Mesendoderm (in vitro differentiated cells): ENCODE measurements around the gene HSD17B8.

Source experiments
- DNase-seq: peaks from one replicate; pipeline ENCODE4 v3.0.0; 2013
- H2AK5ac ChIP-seq: 2 replicates; pipeline ENCODE4 v1.6.1; 2013; ENCODE audit warnings: low read length, inconsistent platforms
- H2BK120ac ChIP-seq: 2 replicates; pipeline ENCODE4 v1.6.1; 2013; ENCODE audit warnings: low read depth, mild to moderate bottlenecking, low read length, moderate library complexity, mixed read lengths
- H2BK15ac ChIP-seq: replicated peaks from 2 replicates; pipeline ENCODE4 v1.6.1; 2013; ENCODE audit warnings: low read depth, mild to moderate bottlenecking, moderate library complexity
- H2BK5ac ChIP-seq: 2 replicates; pipeline ENCODE4 v1.6.1; 2013; ENCODE audit warnings: low read length, inconsistent platforms
- H3K18ac ChIP-seq: 2 replicates; pipeline ENCODE4 v1.6.1; 2013; ENCODE audit warnings: mild to moderate bottlenecking, low read length, mixed read lengths
- H3K23ac ChIP-seq: one replicate; pipeline ENCODE4 v1.6.1; 2013; ENCODE audit warnings: low read length
- H3K27ac ChIP-seq: 2 replicates; pipeline ENCODE4 v1.5.1; 2013; ENCODE audit warnings: low read depth, mild to moderate bottlenecking, inconsistent platforms, low read length, moderate library complexity
- H3K27me3 ChIP-seq: 2 replicates; pipeline ENCODE4 v1.6.1; 2013; ENCODE audit warnings: low read length, control low read depth, mild to moderate bottlenecking, inconsistent platforms; ENCODE audit not compliant: insufficient read depth, poor library complexity
- H3K36me3 ChIP-seq: 2 replicates; pipeline ENCODE4 v1.6.1; 2013; ENCODE audit warnings: low read length, inconsistent platforms; ENCODE audit not compliant: control insufficient read depth, insufficient read depth
- H3K4ac ChIP-seq: one replicate; pipeline ENCODE4 v1.6.1; 2013; ENCODE audit warnings: low read depth, mild to moderate bottlenecking, low read length, moderate library complexity
- H3K4me1 ChIP-seq: 2 replicates; pipeline ENCODE4 v1.6.1; 2013; ENCODE audit warnings: low read depth, low read length, inconsistent platforms; ENCODE audit not compliant: control insufficient read depth
- H3K4me2 ChIP-seq: 2 replicates; pipeline ENCODE4 v1.6.1; 2013; ENCODE audit warnings: low read length
- H3K4me3 ChIP-seq: 2 replicates; pipeline ENCODE4 v1.5.1; 2013; ENCODE audit warnings: mild to moderate bottlenecking, low read length
- H3K56ac ChIP-seq: one replicate; pipeline ENCODE4 v1.6.1; 2013; ENCODE audit warnings: low read length
- H3K79me1 ChIP-seq: 2 replicates; pipeline ENCODE4 v1.6.1; 2013; ENCODE audit warnings: low read length, inconsistent platforms
- H3K79me2 ChIP-seq: 2 replicates; pipeline ENCODE4 v1.6.1; 2013; ENCODE audit warnings: mild to moderate bottlenecking, low read length; ENCODE audit not compliant: control insufficient read depth, insufficient read depth
- H3K9ac ChIP-seq: 2 replicates; pipeline ENCODE4 v1.6.1; 2013; ENCODE audit warnings: low read length, inconsistent platforms
- H4K5ac ChIP-seq: one replicate; pipeline ENCODE4 v1.6.1; 2013; ENCODE audit warnings: low read length
- H4K8ac ChIP-seq: one replicate; pipeline ENCODE4 v1.6.1; 2013; ENCODE audit warnings: low read depth, mild to moderate bottlenecking, control low read depth, low read length, moderate library complexity
- WGBS: extraction: QIAGEN DNeasy Blood & Tissue Kit; methylation state at CpG from one replicate; pipeline ENCODE4 v1.1.7; 2013; ENCODE audit warnings: low lambda C conversion rate, missing lambda C conversion rate; ENCODE audit not compliant: insufficient coverage; ENCODE audit errors: extremely low coverage; 5-methylcytosine and 5-hydroxymethylcytosine counted together

HSD17B8 gene

DNA sequence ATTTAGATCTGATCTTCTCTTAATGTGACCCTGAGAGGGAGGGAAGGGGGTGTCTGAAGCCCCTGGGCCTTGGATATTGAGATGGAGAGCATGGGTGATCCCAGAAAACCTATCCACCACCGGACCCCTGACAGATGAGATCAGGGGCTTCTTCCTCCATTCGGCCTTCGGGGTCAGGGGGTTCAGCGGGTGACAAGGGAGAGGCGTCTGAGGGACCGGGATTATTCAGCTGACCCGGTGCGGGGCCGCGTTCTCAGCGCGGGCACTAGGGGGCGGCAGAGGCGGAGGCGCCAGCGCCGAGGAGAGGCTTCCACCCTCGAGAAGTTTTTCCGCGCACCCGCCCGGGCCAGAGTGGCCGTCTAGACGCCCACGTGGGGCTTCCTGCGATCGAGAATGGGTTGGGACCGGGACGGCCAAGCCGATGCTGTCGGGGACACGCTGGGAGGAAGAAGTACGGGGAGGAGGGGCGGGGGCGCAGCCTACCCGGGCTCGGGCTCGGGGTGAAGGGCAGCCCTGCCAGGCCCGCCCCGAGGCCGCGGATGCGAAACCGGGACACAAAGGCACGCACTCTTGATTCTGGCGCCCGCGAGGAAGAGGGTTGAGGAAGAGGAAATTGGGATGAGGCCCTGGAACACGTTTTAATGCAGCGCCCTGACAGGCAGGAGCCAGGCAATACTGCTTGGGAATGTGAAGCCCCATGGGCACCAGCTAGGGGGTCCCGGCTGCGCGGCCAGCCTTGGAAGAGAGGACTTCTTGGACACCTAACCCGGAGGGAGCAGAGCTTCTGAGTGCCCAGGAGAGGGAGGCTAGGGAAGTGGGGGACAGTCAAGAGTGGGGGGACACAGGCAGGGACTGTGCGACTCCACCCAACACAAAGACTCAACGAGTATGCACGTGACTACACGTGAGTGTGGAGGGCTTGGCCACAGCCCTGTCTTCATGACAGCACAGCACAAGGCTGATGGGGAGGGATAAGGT is 42.8 kb upstream of the HSD17B8 start:
- Histone ChIP-seq H2BK15ac (no peak overlapping the region), H3K4me1 (no peaks in the 10 kb centered on the region), H3K56ac (peak overlapping the region; percentile 84), H4K5ac (no peak overlapping the region), H3K4ac (no peak overlapping the region), H3K27me3 (no peaks in the 10 kb centered on the region), H3K4me2 (peak overlapping the region; percentile 64), H2AK5ac (no peak overlapping the region), H3K23ac (no peak overlapping the region), H3K27ac (no peak overlapping the region), H2BK5ac (no peak overlapping the region), H4K8ac (no peak overlapping the region), H3K9ac (peak overlapping the region; percentile 73), H3K4me3 (peak overlapping the region; percentile 29), H3K36me3 (no peaks in the 10 kb centered on the region), H3K18ac (no peak overlapping the region), H3K79me2 (no peaks in the 10 kb centered on the region), H2BK120ac (no peak overlapping the region), H3K79me1 (no peaks in the 10 kb centered on the region)
- DNase-seq, result peak; percentile 56
- no CpG with 5 or more reads among the region's 58 CpGs for WGBS

DNA sequence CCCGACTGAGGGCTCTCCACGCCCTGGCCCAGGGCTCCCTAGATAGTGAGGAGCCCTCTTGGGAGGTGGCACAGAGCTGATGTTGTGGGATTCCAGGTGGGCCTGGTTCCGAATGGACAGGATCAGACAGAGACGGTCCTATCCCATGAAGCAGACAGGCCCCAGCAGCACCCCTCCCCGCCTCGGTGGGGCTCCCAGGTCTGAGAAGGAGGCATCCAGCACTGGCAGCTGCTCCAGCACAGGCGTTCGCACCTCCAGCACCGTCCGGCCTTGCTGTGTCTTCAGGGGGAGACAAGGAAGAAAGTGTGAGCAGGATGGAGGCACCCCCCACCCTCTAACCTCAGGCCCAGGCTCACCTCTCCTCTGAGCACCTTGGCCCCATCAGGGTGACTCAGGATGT is 40.9 kb upstream of the HSD17B8 start:
- no CpG with 5 or more reads among the region's 10 CpGs for WGBS
- H3K23ac ChIP-seq, result no peak overlapping the region

DNA sequence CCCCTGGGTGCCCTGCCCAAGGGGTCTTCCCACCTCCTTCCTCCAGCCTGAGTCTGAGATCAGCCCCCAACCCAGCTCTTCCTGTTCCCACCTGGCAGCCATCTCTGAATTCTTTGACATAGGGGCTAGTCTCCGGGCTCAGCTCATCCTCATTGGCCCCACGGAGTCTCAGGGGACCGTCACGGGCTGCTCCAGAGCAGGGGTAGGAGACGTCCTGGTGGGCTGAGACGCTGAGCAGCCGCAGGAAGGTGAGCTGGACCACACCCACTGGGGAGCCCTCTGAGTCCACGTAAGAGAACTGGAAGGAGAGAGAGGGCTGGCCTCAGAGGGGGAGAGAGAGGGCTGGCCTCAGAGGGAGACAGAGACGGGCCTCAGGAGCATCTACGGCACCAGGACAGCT is 40.3 kb upstream of the HSD17B8 start:
- WGBS, result no CpG with 5 or more reads among the region's 10 CpGs

More for the DNA sequence above, 40.9 kb upstream of the HSD17B8 start:
- Histone ChIP-seq H3K4me1 (no peaks in the 10 kb centered on the region), H2BK120ac (no peak overlapping the region), H3K27ac (no peak overlapping the region), H2AK5ac (no peak overlapping the region), H3K56ac (no peak overlapping the region), H4K8ac (no peak overlapping the region), H2BK15ac (no peak overlapping the region), H3K4ac (no peak overlapping the region), H2BK5ac (no peak overlapping the region), H3K36me3 (no peaks in the 10 kb centered on the region), H3K27me3 (no peaks in the 10 kb centered on the region), H3K79me1 (no peaks in the 10 kb centered on the region), H3K79me2 (no peaks in the 10 kb centered on the region), H3K18ac (no peak overlapping the region), H3K9ac (no peak overlapping the region), H3K4me3 (no peak overlapping the region), H3K4me2 (no peak overlapping the region), H4K5ac (no peak overlapping the region)
- DNase-seq, result no peak

DNA sequence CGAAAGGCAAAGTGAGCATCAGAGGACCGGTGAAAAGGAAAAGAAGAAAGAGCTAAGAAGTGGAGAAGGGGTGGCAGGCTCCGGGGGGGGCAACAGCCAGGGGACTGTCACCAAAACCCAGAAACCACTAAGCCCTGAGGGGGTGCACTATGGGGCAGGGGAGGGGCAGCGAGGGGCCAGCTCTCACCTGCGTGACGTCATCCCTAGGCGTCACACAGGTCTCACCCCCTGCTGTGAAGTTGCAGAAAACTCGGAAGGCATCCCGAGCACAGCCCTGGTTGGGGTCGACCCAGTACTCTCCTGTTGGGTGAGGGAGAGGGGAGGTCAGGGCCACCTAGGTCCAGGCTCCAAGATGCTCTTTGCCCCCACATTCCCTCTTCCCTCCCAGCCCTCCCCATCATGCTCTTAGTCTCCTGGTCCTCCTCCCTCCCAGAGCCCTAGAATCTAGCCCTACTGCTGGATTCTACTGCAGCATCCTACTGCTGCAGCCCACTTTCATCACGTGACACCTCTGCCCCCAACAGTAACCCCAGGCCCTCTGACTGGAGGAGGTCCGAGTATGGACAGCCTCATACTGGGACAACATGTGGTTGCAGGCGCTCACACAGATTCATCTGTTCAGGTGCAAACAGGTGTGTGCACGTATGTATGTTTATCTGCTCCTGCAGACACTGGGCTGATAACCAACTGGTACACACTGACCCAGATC is 39.6 kb upstream of the HSD17B8 start:
- Histone ChIP-seq H2AK5ac (no peak overlapping the region), H2BK120ac (no peak overlapping the region), H3K4me3 (no peak overlapping the region), H3K79me1 (no peaks in the 10 kb centered on the region), H4K8ac (no peak overlapping the region), H3K27ac (no peak overlapping the region), H3K23ac (no peak overlapping the region), H2BK15ac (no peak overlapping the region), H3K4me1 (no peaks in the 10 kb centered on the region), H4K5ac (no peak overlapping the region), H3K36me3 (no peaks in the 10 kb centered on the region), H3K9ac (no peak overlapping the region), H2BK5ac (no peak overlapping the region), H3K79me2 (no peaks in the 10 kb centered on the region), H3K56ac (no peak overlapping the region), H3K27me3 (no peaks in the 10 kb centered on the region), H3K4ac (no peak overlapping the region), H3K18ac (no peak overlapping the region), H3K4me2 (no peak overlapping the region)
- no CpG with 5 or more reads among the region's 14 CpGs for WGBS
- DNase-seq, result no peak

More for the DNA sequence above, 40.3 kb upstream of the HSD17B8 start:
- H4K8ac ChIP-seq, result no peak overlapping the region
- no peaks in the 10 kb centered on the region for H3K36me3 ChIP-seq
- no peaks in the 10 kb centered on the region for H3K4me1 ChIP-seq
- H3K23ac ChIP-seq, result no peak overlapping the region
- DNase-seq, result no peak
- H3K79me2 ChIP-seq, result no peaks in the 10 kb centered on the region
- no peak overlapping the region for H4K5ac ChIP-seq
- H3K18ac ChIP-seq, result no peak overlapping the region
- no peak overlapping the region for H3K9ac ChIP-seq
- H3K4me3 ChIP-seq, result no peak overlapping the region
- no peak overlapping the region for H2BK15ac ChIP-seq
- H3K4me2 ChIP-seq, result no peak overlapping the region
- H3K27me3 ChIP-seq, result no peaks in the 10 kb centered on the region
- no peaks in the 10 kb centered on the region for H3K79me1 ChIP-seq
- H3K27ac ChIP-seq, result no peak overlapping the region
- no peak overlapping the region for H3K4ac ChIP-seq
- H2BK120ac ChIP-seq, result no peak overlapping the region
- H2BK5ac ChIP-seq, result no peak overlapping the region
- H3K56ac ChIP-seq, result no peak overlapping the region
- no peak overlapping the region for H2AK5ac ChIP-seq

- no peak overlapping the region for H3K27ac ChIP-seq
- no peak overlapping the region for H2AK5ac ChIP-seq
- H3K18ac ChIP-seq, result no peak overlapping the region
- H4K5ac ChIP-seq, result no peak overlapping the region
- no peaks in the 10 kb centered on the region for H3K79me1 ChIP-seq
- no peak overlapping the region for H2BK15ac ChIP-seq
- no peaks in the 10 kb centered on the region for H3K79me2 ChIP-seq
- H3K4me1 ChIP-seq, result no peaks in the 10 kb centered on the region
- no peak overlapping the region for H3K9ac ChIP-seq
- H3K36me3 ChIP-seq, result no peaks in the 10 kb centered on the region
- no peak overlapping the region for H2BK120ac ChIP-seq
- no peak for DNase-seq
- H4K8ac ChIP-seq, result no peak overlapping the region
- WGBS, result no CpG with 5 or more reads among the region's 17 CpGs
- no peak overlapping the region for H3K4ac ChIP-seq
- no peak overlapping the region for H2BK5ac ChIP-seq
- H3K56ac ChIP-seq, result no peak overlapping the region
- H3K23ac ChIP-seq, result no peak overlapping the region
- no peaks in the 10 kb centered on the region for H3K27me3 ChIP-seq
- no peak overlapping the region for H3K4me2 ChIP-seq
- no peak overlapping the region for H3K4me3 ChIP-seq
Observed at GRCh38 chr6:33165581-33166258, 38.7 kb upstream of the HSD17B8 start.
